H9 (cell line): ENCODE measurements around the gene IL12RB2. TPM values are rescaled to one million over a fixed set of nuclear protein-coding genes. Genes with fewer than 3 reads are reported as not detected.

Experiments used
- DNase-seq: peaks from one replicate; pipeline ENCODE4 v3.0.0-alpha.2; 2017
- H2AFZ ChIP-seq: one replicate; pipeline ENCODE4 v1.6.1; 2013; ENCODE audit warnings: mild to moderate bottlenecking, low read length, control low read depth, moderate library complexity
- H2AK5ac ChIP-seq: 2 replicates; pipeline ENCODE4 v1.6.1; 2013; ENCODE audit warnings: low read length, control low read depth, mixed read lengths; ENCODE audit not compliant: insufficient read length
- H2BK120ac ChIP-seq: one replicate; pipeline ENCODE4 v1.6.1; 2013; ENCODE audit warnings: low read depth, mild to moderate bottlenecking, low read length, control low read depth, inconsistent platforms; ENCODE audit not compliant: poor library complexity, severe bottlenecking
- H2BK12ac ChIP-seq: 2 replicates; pipeline ENCODE4 v1.6.1; 2013; ENCODE audit warnings: low read length, control low read depth, mixed read lengths, low read depth; ENCODE audit not compliant: insufficient read length
- H2BK15ac ChIP-seq: 2 replicates; pipeline ENCODE4 v1.6.1; 2013; ENCODE audit warnings: low read depth, low read length, control low read depth
- H2BK20ac ChIP-seq: one replicate; pipeline ENCODE4 v1.6.1; 2013; ENCODE audit warnings: low read depth, mild to moderate bottlenecking, low read length, control low read depth, inconsistent platforms; ENCODE audit not compliant: poor library complexity, severe bottlenecking
- H2BK5ac ChIP-seq: 2 replicates; pipeline ENCODE4 v1.6.1; 2013; ENCODE audit warnings: low read length, control low read depth, mixed read lengths; ENCODE audit not compliant: insufficient read length
- H3K14ac ChIP-seq: 2 replicates; pipeline ENCODE4 v1.6.1; 2013; ENCODE audit warnings: low read length, control low read depth; ENCODE audit not compliant: insufficient read depth
- H3K18ac ChIP-seq: 2 replicates; pipeline ENCODE4 v1.6.1; 2013; ENCODE audit warnings: low read depth, mild to moderate bottlenecking, mixed read lengths, low read length, control low read depth; ENCODE audit not compliant: insufficient read length
- H3K23ac ChIP-seq: 2 replicates; pipeline ENCODE4 v1.6.1; 2013; ENCODE audit warnings: low read length, control low read depth, mixed read lengths, low read depth; ENCODE audit not compliant: insufficient read length
- H3K23me2 ChIP-seq: 2 replicates; pipeline ENCODE4 v1.6.1; 2013; ENCODE audit warnings: low read depth, mild to moderate bottlenecking, mixed read lengths, low read length, control low read depth; ENCODE audit not compliant: insufficient read length, poor library complexity, severe bottlenecking
- H3K27ac ChIP-seq: 2 replicates; pipeline ENCODE4 v1.5.1; 2013; ENCODE audit warnings: low read length, control low read depth, mixed read lengths, low read depth; ENCODE audit not compliant: insufficient read length
- H3K27me3 ChIP-seq: 2 replicates; pipeline ENCODE4 v1.6.1; 2013; ENCODE audit warnings: low read length, control low read depth, inconsistent platforms; ENCODE audit not compliant: insufficient read depth
- H3K4ac ChIP-seq: 2 replicates; pipeline ENCODE4 v1.6.1; 2013; ENCODE audit warnings: low read depth, mild to moderate bottlenecking, control low read depth, inconsistent platforms, low read length, moderate library complexity
- H3K4me1 ChIP-seq: 2 replicates; pipeline ENCODE4 v1.6.1; 2013; ENCODE audit warnings: low read length, control low read depth, inconsistent platforms; ENCODE audit not compliant: insufficient read depth
- H3K4me2 ChIP-seq: 2 replicates; pipeline ENCODE4 v1.6.1; 2013; ENCODE audit warnings: low read length, control low read depth, mixed read lengths; ENCODE audit not compliant: insufficient read length, insufficient read depth
- H3K56ac ChIP-seq: 2 replicates; pipeline ENCODE4 v1.6.1; 2013; ENCODE audit warnings: low read depth, mild to moderate bottlenecking, mixed read lengths, low read length, control low read depth; ENCODE audit not compliant: insufficient read length
- H3K79me1 ChIP-seq: 2 replicates; pipeline ENCODE4 v1.6.1; 2013; ENCODE audit warnings: low read depth, mild to moderate bottlenecking, moderate library complexity, low read length, control low read depth, inconsistent platforms; ENCODE audit not compliant: insufficient read depth, poor library complexity, severe bottlenecking
- H3K79me2 ChIP-seq: 2 replicates; pipeline ENCODE4 v1.6.1; 2013; ENCODE audit warnings: low read length, control low read depth, inconsistent platforms; ENCODE audit not compliant: insufficient read depth
- H3K9ac ChIP-seq: 2 replicates; pipeline ENCODE4 v1.6.1; 2013; ENCODE audit warnings: low read length, control low read depth, mixed read lengths; ENCODE audit not compliant: insufficient read length; ENCODE audit errors: extremely low read depth
- H3K9me3 ChIP-seq: one replicate; pipeline ENCODE4 v1.6.1; 2013; ENCODE audit warnings: low read depth, low read length, inconsistent platforms; ENCODE audit not compliant: control insufficient read depth
- H3T11ph ChIP-seq: one replicate; pipeline ENCODE4 v1.6.1; 2013; ENCODE audit warnings: mild to moderate bottlenecking, low read length, control low read depth, inconsistent platforms
- H4K20me1 ChIP-seq: one replicate; pipeline ENCODE4 v1.6.1; 2013; ENCODE audit not compliant: control insufficient read depth, insufficient read length, insufficient read depth
- H4K5ac ChIP-seq: 2 replicates; pipeline ENCODE4 v1.6.1; 2013; ENCODE audit warnings: low read depth, mild to moderate bottlenecking, mixed read lengths, low read length, control low read depth; ENCODE audit not compliant: insufficient read length
- H4K8ac ChIP-seq: replicated peaks from 2 replicates; pipeline ENCODE4 v1.6.1; 2013; ENCODE audit warnings: low read length, control low read depth, mixed read lengths, low read depth; ENCODE audit not compliant: insufficient read length
- H4K91ac ChIP-seq: 2 replicates; pipeline ENCODE4 v1.6.1; 2013; ENCODE audit warnings: low read depth, mild to moderate bottlenecking, moderate library complexity, mixed read lengths, low read length, control low read depth; ENCODE audit not compliant: insufficient read length
- H3K27ac Mint-ChIP-seq, 3 experiments: 2 replicates in 2 of 3; 3 replicates in 1 of 3; pipeline ENCODE4 v1.8.0; 2020 to 2021; ENCODE audit warnings: mixed read lengths in 3 of 3, mild to moderate bottlenecking in 1 of 3, moderate library complexity in 1 of 3
- H3K27me3 Mint-ChIP-seq: 2 replicates; pipeline ENCODE4 v1.8.0; 2021; ENCODE audit warnings: low read depth, mild to moderate bottlenecking, moderate library complexity, mixed read lengths
- H3K36me3 Mint-ChIP-seq, 3 experiments: 2 replicates in 2 of 3; 3 replicates in 1 of 3; pipeline ENCODE4 v1.8.0; 2020 to 2021; ENCODE audit warnings: low read depth in 3 of 3, mixed read lengths in 3 of 3; ENCODE audit not compliant: insufficient read depth in 1 of 3
- H3K4me1 Mint-ChIP-seq, 2 experiments: 2 replicates each; pipeline ENCODE4 v1.8.0; 2020; ENCODE audit warnings: mixed read lengths in 2 of 2
- H3K4me3 Mint-ChIP-seq, 2 experiments: 2 replicates in 1 of 2; 3 replicates in 1 of 2; pipeline ENCODE4 v1.8.0; 2020 to 2021; ENCODE audit warnings: mild to moderate bottlenecking in 2 of 2, mixed read lengths in 2 of 2, moderate library complexity in 1 of 2
- H3K9me3 Mint-ChIP-seq, 2 experiments: 2 replicates in 1 of 2; 3 replicates in 1 of 2; pipeline ENCODE4 v1.8.0; 2020; ENCODE audit warnings: mild to moderate bottlenecking in 2 of 2, mixed read lengths in 2 of 2, moderate library complexity in 1 of 2
- WGBS: extraction: QIAGEN DNeasy Blood & Tissue Kit; methylation state at CpG from one replicate; pipeline ENCODE4 v1.1.7; 2013; ENCODE audit warnings: missing lambda C conversion rate, low lambda C conversion rate, mixed read lengths; ENCODE audit not compliant: insufficient read length; ENCODE audit errors: extremely low coverage; 5-methylcytosine and 5-hydroxymethylcytosine counted together
- total RNA-seq: library from RNA; stranded (reverse); gene quantifications from 2 replicates; pipeline ENCODE4 v1.2.1, GENCODE V29; 2021
- TF ChIP-seq, protein P1 (sequence below): fragments of 200-600 bp; sonication (generic); conservative IDR thresholded peaks from 3 replicates; pipeline ENCODE4 v1.8.0; 2021; ENCODE audit warnings: antibody characterized with exemption, mild to moderate bottlenecking

IL12RB2 gene
- total RNA-seq, 1 experiment from 2014 or later: 0.77 TPM

DNA sequence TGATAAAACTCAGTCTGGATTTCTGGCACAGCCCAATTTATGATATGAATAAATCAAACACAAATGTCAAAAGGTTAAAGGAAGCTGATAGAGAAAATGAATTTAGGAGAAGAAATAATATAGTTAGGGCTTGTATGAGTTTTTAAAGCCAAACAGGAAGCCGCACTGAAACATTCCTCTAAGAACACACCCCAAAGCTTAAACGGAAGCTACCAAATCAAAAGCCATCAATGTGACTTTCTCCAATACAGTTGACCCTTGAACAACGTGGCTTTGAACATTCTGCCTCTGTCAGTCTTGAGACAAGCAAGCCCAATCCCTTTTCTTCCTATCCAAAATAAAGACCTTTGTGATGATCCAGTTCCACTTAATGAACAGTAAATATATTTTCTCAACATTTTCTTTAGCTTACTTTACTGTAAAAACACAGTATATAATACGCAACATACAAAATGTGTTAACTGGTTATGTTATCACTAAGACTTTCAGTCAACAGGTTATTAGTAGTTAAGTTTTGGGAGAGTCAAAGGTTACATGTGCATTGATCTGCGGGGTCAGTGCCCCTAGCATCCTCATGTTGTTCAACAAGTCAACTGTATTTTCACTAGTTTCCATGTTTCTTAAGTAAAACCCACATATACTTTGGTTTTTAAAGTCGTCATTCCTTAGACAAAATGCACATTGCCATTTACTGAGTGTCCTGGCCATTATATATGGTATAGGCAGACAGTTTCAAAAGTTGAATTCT lies 111.3 kb downstream of the IL12RB2 start:
- Histone ChIP-seq H3K27me3 (no peaks in the 10 kb centered on the region), H4K8ac (no peak overlapping the region), H3K4ac (no peak overlapping the region), H3K23ac (no peak overlapping the region), H2BK12ac (no peak overlapping the region), H3K4me2 (no peak overlapping the region), H2BK15ac (no peak overlapping the region), H4K91ac (no peak overlapping the region), H3K23me2 (no peaks in the 10 kb centered on the region), H3K14ac (no peak overlapping the region), H2BK20ac (no peak overlapping the region), H3T11ph (no peak overlapping the region), H3K9ac (no peak overlapping the region), H3K4me1 (no peaks in the 10 kb centered on the region), H3K27ac (no peak overlapping the region), H3K9me3 (no peaks in the 10 kb centered on the region), H2BK120ac (no peak overlapping the region), H2AFZ (no peak overlapping the region), H3K56ac (no peak overlapping the region), H3K79me2 (peaks cover 23% of the 10 kb centered on the region; the same call in 1 of the 2 replicates), H3K79me1 (peaks cover 12% of the 10 kb centered on the region), H4K5ac (no peak overlapping the region), H2AK5ac (no peak overlapping the region), H3K18ac (no peak overlapping the region), H4K20me1 (no peaks in the 10 kb centered on the region), H2BK5ac (no peak overlapping the region)
- WGBS: no CpG with 5 or more reads among the region's 6 CpGs
- Mint-ChIP-seq H3K27me3 (no peaks in the 10 kb centered on the region), H3K4me3 (no peak overlapping the region), H3K9me3 (no peaks in the 10 kb centered on the region), H3K4me1 (0 out of 4 replicates have a peak, but pooled peaks cover 0 to under 1% of the 10 kb centered on the region in 2 experiments), H3K27ac (no peak overlapping the region), H3K36me3 (peaks cover 80 to 100% (median 98%) of the 10 kb centered on the region in 3 experiments)
- TF ChIP-seq, protein P1, sequence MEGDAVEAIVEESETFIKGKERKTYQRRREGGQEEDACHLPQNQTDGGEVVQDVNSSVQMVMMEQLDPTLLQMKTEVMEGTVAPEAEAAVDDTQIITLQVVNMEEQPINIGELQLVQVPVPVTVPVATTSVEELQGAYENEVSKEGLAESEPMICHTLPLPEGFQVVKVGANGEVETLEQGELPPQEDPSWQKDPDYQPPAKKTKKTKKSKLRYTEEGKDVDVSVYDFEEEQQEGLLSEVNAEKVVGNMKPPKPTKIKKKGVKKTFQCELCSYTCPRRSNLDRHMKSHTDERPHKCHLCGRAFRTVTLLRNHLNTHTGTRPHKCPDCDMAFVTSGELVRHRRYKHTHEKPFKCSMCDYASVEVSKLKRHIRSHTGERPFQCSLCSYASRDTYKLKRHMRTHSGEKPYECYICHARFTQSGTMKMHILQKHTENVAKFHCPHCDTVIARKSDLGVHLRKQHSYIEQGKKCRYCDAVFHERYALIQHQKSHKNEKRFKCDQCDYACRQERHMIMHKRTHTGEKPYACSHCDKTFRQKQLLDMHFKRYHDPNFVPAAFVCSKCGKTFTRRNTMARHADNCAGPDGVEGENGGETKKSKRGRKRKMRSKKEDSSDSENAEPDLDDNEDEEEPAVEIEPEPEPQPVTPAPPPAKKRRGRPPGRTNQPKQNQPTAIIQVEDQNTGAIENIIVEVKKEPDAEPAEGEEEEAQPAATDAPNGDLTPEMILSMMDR: no peak
- no peak for DNase-seq
